GM12864 (cell line): ENCODE results near the gene ANKRD29.
"Not testable (repeated sequence)": the region's sequence is repeated elsewhere in the genome, so short reads cannot be mapped to it uniquely, and the experiment has no call there.

Experiments
- DNase-seq: peaks from one replicate; pipeline ENCODE4 v3.0.0-alpha.2; 2011; ENCODE audit warnings: low read depth
- H3K4me3 ChIP-seq: 2 replicates; pipeline ENCODE4 v1.5.1; 2011; ENCODE audit warnings: mild to moderate bottlenecking, low read depth, low read length, control low read depth
- CTCF ChIP-seq: IDR thresholded peaks from 2 replicates; pipeline ENCODE4 v1.5.1; 2011; ENCODE audit warnings: low read depth, mild to moderate bottlenecking, moderate library complexity, low read length, control low read depth, inconsistent platforms; ENCODE audit errors: missing control alignments

ANKRD29 gene

GRCh38 chr18:23646282-23646681 lies 16.4 kb downstream of the ANKRD29 start:
- H3K4me3 ChIP-seq = no peak overlapping the region
- no peak for DNase-seq
- no peak for TF ChIP-seq CTCF

GRCh38 chr18:23645568-23646175 lies 17.0 kb downstream of the ANKRD29 start:
- TF ChIP-seq CTCF = no peak
- DNase-seq = no peak
- no peak overlapping the region for H3K4me3 ChIP-seq

GRCh38 chr18:23643815-23644490 lies 18.8 kb downstream of the ANKRD29 start:
- DNase-seq = no peak
- H3K4me3 ChIP-seq = no peak overlapping the region
- TF ChIP-seq CTCF = no peak

- no peak for DNase-seq
- H3K4me3 ChIP-seq = no peak overlapping the region
- no peak for TF ChIP-seq CTCF
Observed at GRCh38 chr18:23641937-23642666, 20.6 kb downstream of the ANKRD29 start.

- TF ChIP-seq CTCF = no peak
- DNase-seq = no peak
- no peak overlapping the region for H3K4me3 ChIP-seq
Observed at GRCh38 chr18:23641143-23641720, 21.5 kb downstream of the ANKRD29 start.

- no peak overlapping the region for H3K4me3 ChIP-seq
- no peak for TF ChIP-seq CTCF
- DNase-seq = no peak
Observed at GRCh38 chr18:23640052-23640451, 22.7 kb downstream of the ANKRD29 start.

GRCh38 chr18:23636433-23636832 lies 26.3 kb downstream of the ANKRD29 start:
- not testable (repeated sequence) for DNase-seq

More at GRCh38 chr18:23636433-23636832, 26.3 kb downstream of the ANKRD29 start:
- H3K4me3 ChIP-seq = not testable (repeated sequence)
